K562 (cell line): ENCODE data around the gene SBK3. TPM values are rescaled to one million over a fixed set of nuclear protein-coding genes. Genes with fewer than 3 reads are reported as not detected.

ENCODE experiments used
- E2F6 ChIP-seq, 2 experiments: IDR thresholded peaks; 2 replicates each; pipeline ENCODE4 v1.6.1; 2011; ENCODE audit warnings: borderline replicate concordance in 1 of 2, control low read depth in 1 of 2, low read depth in 1 of 2, low read length in 1 of 2, mild to moderate bottlenecking in 1 of 2, mixed read lengths in 1 of 2, moderate library complexity in 1 of 2; ENCODE audit not compliant: insufficient read depth in 1 of 2, insufficient read length in 1 of 2, poor library complexity in 1 of 2, severe bottlenecking in 1 of 2; ENCODE audit errors: extremely low read depth in 1 of 2
- EP300 ChIP-seq: IDR thresholded peaks from 2 replicates; pipeline ENCODE4 v1.6.1; 2012; ENCODE audit warnings: low read length, improper control_type of control experiment
- GMEB1 ChIP-seq: fragments of 250-450 bp; sonication (Bioruptor Pico); IDR thresholded peaks from 2 replicates; pipeline ENCODE4 v1.4.0; 2020; ENCODE audit warnings: mild to moderate bottlenecking
- KAT2B ChIP-seq: IDR thresholded peaks from one replicate; pipeline ENCODE4 v1.6.1; 2012; ENCODE audit warnings: low read depth, mild to moderate bottlenecking, control low read depth, inconsistent platforms, low read length, moderate library complexity
- KDM1A ChIP-seq, 2 experiments: fragments of 450-650 bp; IDR thresholded peaks; 2 replicates each; pipeline ENCODE4 v1.6.1; 2016; ENCODE audit warnings: mild to moderate bottlenecking in 2 of 2
- NFIX ChIP-seq: fragments of 250-450 bp; sonication (Bioruptor Pico); IDR thresholded peaks from 2 replicates; pipeline ENCODE4 v1.4.0; 2020; ENCODE audit warnings: low read depth, mild to moderate bottlenecking, moderate library complexity
- RAD21 ChIP-seq, 2 experiments: fragments of 250-450 bp in 1 of 2; fragments of 450-650 bp in 1 of 2; sonication (Bioruptor Pico) in 1 of 2; formaldehyde crosslinking in 1 of 2; IDR thresholded peaks in 1 of 2; conservative IDR thresholded peaks in 1 of 2; 2 replicates each; pipeline versions ENCODE4 v1.4.0 to v1.8.0; 2020 to 2022; ENCODE audit warnings: mild to moderate bottlenecking in 2 of 2, moderate library complexity in 1 of 2
- RNF2 ChIP-seq: sonication (generic); IDR thresholded peaks from 2 replicates; pipeline ENCODE4 v1.6.1; 2016
- SOX6 ChIP-seq: fragments of 450-650 bp; IDR thresholded peaks from 2 replicates; pipeline ENCODE4 v1.6.1; 2014; ENCODE audit warnings: mild to moderate bottlenecking
- SPI1 ChIP-seq: IDR thresholded peaks from 2 replicates; pipeline ENCODE4 v1.6.1; 2011; ENCODE audit warnings: low read depth, low read length, control low read depth, borderline replicate concordance
- SRSF9 ChIP-seq: fragments of 200-400 bp; formaldehyde crosslinking; IDR thresholded peaks from 2 replicates; pipeline ENCODE4 v1.6.1; 2017; ENCODE audit warnings: low read depth, low read length, borderline replicate concordance
- TCF3 ChIP-seq: sonication (generic); formaldehyde crosslinking; IDR thresholded peaks from 2 replicates; pipeline ENCODE4 v1.4.0; 2020; ENCODE audit warnings: mild to moderate bottlenecking, missing genetic modification reagents
- TFAM ChIP-seq: fragments of 250-450 bp; sonication (Bioruptor Pico); conservative IDR thresholded peaks from 2 replicates; pipeline ENCODE4 v1.5.0; 2021; ENCODE audit warnings: mild to moderate bottlenecking, moderate library complexity
- ZFP91 ChIP-seq: sonication (generic); formaldehyde crosslinking; IDR thresholded peaks from 2 replicates; pipeline ENCODE4 v1.8.0; 2022; ENCODE audit warnings: mild to moderate bottlenecking, missing genetic modification reagents
- ZNF23 ChIP-seq: fragments of 250-450 bp; sonication (Bioruptor Pico); IDR thresholded peaks from 2 replicates; pipeline ENCODE4 v1.4.0; 2020; ENCODE audit warnings: mild to moderate bottlenecking
- polyA plus RNA-seq, 8 experiments: library from polyadenylated mRNA; depleted of rRNA in 4 of 8; stranded (reverse) in 5 of 8; unstranded in 3 of 8; fragments of >200 nt; fragmentation: Nextera tagmentation in 2 of 8; fragmentation: Illumina TruSeq in 1 of 8; extraction: Ambion mirVana in 2 of 8; extraction: Trizol in 1 of 8; gene quantifications; 2 replicates each; pipeline versions ENCODE4 v1.2.1 to v1.2.3, GENCODE V29; 2011 to 2014; ENCODE audit warnings: inconsistent platforms in 1 of 8, missing spikeins in 1 of 8
- total RNA-seq, 7 experiments: library from RNA; depleted of rRNA in 6 of 7; stranded (reverse); fragments of >200 nt in 6 of 7; fragmentation: Illumina TruSeq in 2 of 7; extraction: Trizol in 2 of 7; gene quantifications; 2 replicates each; pipeline versions ENCODE4 v1.2.1 to v1.2.3, GENCODE V29; 2011 to 2021; ENCODE audit warnings: low replicate concordance in 1 of 7
- TF ChIP-seq, protein P1 (sequence below), 2 experiments: fragments of 450-650 bp in 1 of 2; sonication (generic) in 1 of 2; formaldehyde crosslinking in 1 of 2; IDR thresholded peaks in 1 of 2; conservative IDR thresholded peaks in 1 of 2; 2 replicates each; pipeline versions ENCODE4 v1.6.1 to v1.8.1; 2016 to 2023; ENCODE audit warnings: mild to moderate bottlenecking in 2 of 2, moderate library complexity in 2 of 2, inconsistent platforms in 1 of 2, missing genetic modification reagents in 1 of 2
- TF ChIP-seq, protein P2 (sequence below), 2 experiments: fragments of 450-650 bp in 1 of 2; IDR thresholded peaks; 2 replicates each; pipeline ENCODE4 v1.6.1; 2011 to 2017; ENCODE audit warnings: low read depth in 2 of 2, antibody characterized with exemption in 1 of 2, borderline replicate concordance in 1 of 2, low read length in 1 of 2, mild to moderate bottlenecking in 1 of 2, mixed read lengths in 1 of 2; ENCODE audit not compliant: control insufficient read depth in 1 of 2

Gene SBK3
- total and polyA plus RNA-seq, 9 of the 15 experiments (the other 6 are each of a cell fraction or from before 2014, with no cell fraction given), result 0.11 to 0.43 (median 0.13) TPM; not detected in 6

- peak in 1 of 2 experiments; percentile 35 for TF ChIP-seq E2F6 (IDR thresholded peaks at IDR 0.05; ENCODE audit: borderline replicate concordance in 1 of 2, extremely low read depth in 1 of 2, insufficient read depth in 1 of 2, insufficient read length in 1 of 2, low read depth in 1 of 2, low read length in 1 of 2, poor library complexity in 1 of 2, severe bottlenecking in 1 of 2)
- peak in 1 of 2 experiments; percentile 80; a peak in 2 of 4 replicates for TF ChIP-seq KDM1A (IDR thresholded peaks at IDR 0.05)
- no peak for TF ChIP-seq ZFP91 (CRISPR knock-in tag)
- TF ChIP-seq TCF3, result no peak
- no peak for TF ChIP-seq SOX6
- TF ChIP-seq SRSF9, result no peak
- TF ChIP-seq EP300, result peak; percentile 23; the same call in 1 of the 2 replicates
- TF ChIP-seq SPI1, result no peak
- TF ChIP-seq, protein P1, sequence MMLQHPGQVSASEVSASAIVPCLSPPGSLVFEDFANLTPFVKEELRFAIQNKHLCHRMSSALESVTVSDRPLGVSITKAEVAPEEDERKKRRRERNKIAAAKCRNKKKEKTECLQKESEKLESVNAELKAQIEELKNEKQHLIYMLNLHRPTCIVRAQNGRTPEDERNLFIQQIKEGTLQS (IDR thresholded peaks at IDR 0.05), result no peak
- TF ChIP-seq, protein P1 (CRISPR knock-in tag; conservative IDR thresholded peaks at IDR 0.05), result no peak
- TF ChIP-seq RAD21 (CRISPR knock-in tag; conservative IDR thresholded peaks at IDR 0.05 in 1 of 2, IDR thresholded peaks at IDR 0.05 in 1 of 2), result no peak
- TF ChIP-seq ZNF23 (CRISPR knock-in tag), result no peak
- no peak for TF ChIP-seq NFIX (CRISPR knock-in tag)
- no peak for TF ChIP-seq TFAM
- no peak for TF ChIP-seq KAT2B
- no peak for TF ChIP-seq RNF2
- TF ChIP-seq GMEB1 (CRISPR knock-in tag), result no peak
- TF ChIP-seq, protein P2, sequence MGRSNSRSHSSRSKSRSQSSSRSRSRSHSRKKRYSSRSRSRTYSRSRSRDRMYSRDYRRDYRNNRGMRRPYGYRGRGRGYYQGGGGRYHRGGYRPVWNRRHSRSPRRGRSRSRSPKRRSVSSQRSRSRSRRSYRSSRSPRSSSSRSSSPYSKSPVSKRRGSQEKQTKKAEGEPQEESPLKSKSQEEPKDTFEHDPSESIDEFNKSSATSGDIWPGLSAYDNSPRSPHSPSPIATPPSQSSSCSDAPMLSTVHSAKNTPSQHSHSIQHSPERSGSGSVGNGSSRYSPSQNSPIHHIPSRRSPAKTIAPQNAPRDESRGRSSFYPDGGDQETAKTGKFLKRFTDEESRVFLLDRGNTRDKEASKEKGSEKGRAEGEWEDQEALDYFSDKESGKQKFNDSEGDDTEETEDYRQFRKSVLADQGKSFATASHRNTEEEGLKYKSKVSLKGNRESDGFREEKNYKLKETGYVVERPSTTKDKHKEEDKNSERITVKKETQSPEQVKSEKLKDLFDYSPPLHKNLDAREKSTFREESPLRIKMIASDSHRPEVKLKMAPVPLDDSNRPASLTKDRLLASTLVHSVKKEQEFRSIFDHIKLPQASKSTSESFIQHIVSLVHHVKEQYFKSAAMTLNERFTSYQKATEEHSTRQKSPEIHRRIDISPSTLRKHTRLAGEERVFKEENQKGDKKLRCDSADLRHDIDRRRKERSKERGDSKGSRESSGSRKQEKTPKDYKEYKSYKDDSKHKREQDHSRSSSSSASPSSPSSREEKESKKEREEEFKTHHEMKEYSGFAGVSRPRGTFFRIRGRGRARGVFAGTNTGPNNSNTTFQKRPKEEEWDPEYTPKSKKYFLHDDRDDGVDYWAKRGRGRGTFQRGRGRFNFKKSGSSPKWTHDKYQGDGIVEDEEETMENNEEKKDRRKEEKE (IDR thresholded peaks at IDR 0.05; ENCODE audit: borderline replicate concordance in 1 of 2, control insufficient read depth in 1 of 2, low read depth in 2 of 2, low read length in 1 of 2), result no peak
Measured at GRCh38 chr19:55546822-55547614, 1.7 kb upstream of the SBK3 start (continued).
